ENCODE measurements around the gene ILK. TPM values are rescaled to one million over a fixed set of nuclear protein-coding genes. Genes with fewer than 3 reads are reported as not detected.
A peak's percentile ranks its signal among the peaks of the same experiment; 100 is the strongest.

Gene ILK
- total and polyA plus RNA-seq, 10 of the 15 experiments (the other 5 are each of a cell fraction or from before 2014, with no cell fraction given), result 51.8 to 163 (median 92.0) TPM

DNA sequence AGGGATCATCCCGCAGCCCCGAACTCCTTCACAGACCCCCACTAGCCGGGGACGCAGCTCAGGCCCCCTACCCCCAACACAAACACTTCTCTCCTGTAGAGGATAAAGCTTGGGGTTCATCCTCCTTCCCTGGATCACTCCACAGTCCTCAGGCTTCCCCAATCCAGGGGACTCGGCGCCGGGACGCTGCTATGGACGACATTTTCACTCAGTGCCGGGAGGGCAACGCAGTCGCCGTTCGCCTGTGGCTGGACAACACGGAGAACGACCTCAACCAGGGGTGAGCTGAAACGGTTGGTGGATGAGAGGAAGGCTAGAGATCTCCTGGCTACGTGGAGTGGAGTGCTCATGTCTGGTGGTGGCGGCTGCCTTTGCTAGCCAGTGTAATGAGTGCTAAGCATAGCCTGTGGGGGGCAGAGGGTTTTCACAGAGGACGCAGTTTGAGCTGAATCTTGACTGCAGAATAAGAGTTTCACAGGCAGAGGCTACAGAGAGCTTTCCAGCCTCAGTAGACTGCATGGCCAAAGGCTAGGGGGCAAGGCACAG, 580 bp downstream of the ILK start (continued):
- TF ChIP-seq ZBED1 (IDR thresholded peaks at IDR 0.05; ENCODE audit: borderline replicate concordance), result no peak
- TF ChIP-seq KDM1A (IDR thresholded peaks at IDR 0.05; ENCODE audit: borderline replicate concordance), result no peak
- no peak for TF ChIP-seq MTA2 (IDR thresholded peaks at IDR 0.05; ENCODE audit: low read depth)
- no peak for TF ChIP-seq GABPA (IDR thresholded peaks at IDR 0.05; ENCODE audit: low read depth)
- TF ChIP-seq, protein P1, sequence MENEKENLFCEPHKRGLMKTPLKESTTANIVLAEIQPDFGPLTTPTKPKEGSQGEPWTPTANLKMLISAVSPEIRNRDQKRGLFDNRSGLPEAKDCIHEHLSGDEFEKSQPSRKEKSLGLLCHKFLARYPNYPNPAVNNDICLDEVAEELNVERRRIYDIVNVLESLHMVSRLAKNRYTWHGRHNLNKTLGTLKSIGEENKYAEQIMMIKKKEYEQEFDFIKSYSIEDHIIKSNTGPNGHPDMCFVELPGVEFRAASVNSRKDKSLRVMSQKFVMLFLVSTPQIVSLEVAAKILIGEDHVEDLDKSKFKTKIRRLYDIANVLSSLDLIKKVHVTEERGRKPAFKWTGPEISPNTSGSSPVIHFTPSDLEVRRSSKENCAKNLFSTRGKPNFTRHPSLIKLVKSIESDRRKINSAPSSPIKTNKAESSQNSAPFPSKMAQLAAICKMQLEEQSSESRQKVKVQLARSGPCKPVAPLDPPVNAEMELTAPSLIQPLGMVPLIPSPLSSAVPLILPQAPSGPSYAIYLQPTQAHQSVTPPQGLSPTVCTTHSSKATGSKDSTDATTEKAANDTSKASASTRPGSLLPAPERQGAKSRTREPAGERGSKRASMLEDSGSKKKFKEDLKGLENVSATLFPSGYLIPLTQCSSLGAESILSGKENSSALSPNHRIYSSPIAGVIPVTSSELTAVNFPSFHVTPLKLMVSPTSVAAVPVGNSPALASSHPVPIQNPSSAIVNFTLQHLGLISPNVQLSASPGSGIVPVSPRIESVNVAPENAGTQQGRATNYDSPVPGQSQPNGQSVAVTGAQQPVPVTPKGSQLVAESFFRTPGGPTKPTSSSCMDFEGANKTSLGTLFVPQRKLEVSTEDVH (IDR thresholded peaks at IDR 0.05; ENCODE audit: low read depth, partially characterized antibody), result no peak
- TF ChIP-seq RBBP5 (conservative IDR thresholded peaks at IDR 0.05), result no peak
- no peak for TF ChIP-seq ZNF592 (IDR thresholded peaks at IDR 0.05)
- TF ChIP-seq STAT1 (conservative IDR thresholded peaks at IDR 0.05), result no peak
- no peak for TF ChIP-seq ETV6 (conservative IDR thresholded peaks at IDR 0.05 in 1 of 2, IDR thresholded peaks at IDR 0.05 in 1 of 2; ENCODE audit: borderline replicate concordance in 1 of 2, low read depth in 1 of 2)
- no peak for TF ChIP-seq RB1 (IDR thresholded peaks at IDR 0.05; ENCODE audit: borderline replicate concordance)
- TF ChIP-seq NR2C1 (IDR thresholded peaks at IDR 0.05), result no peak
- peak; percentile 83 for TF ChIP-seq MXI1 (IDR thresholded peaks at IDR 0.05; ENCODE audit: low read depth, low read length)
- peak; percentile 62; the same call in 1 of the 2 replicates for TF ChIP-seq POLR2AphosphoS5 (IDR thresholded peaks at IDR 0.05; ENCODE audit: low read length)

Measured in GM12878 (cell line).